NCI-H345 treated with DMSO at 0.1 percent for 48 hours (cell line): Measurements from ENCODE around the gene TNRC6C.

Experiments used
- DNase-seq: peaks from one replicate; lab custom pipeline; 2025; ENCODE audit not compliant: unreplicated experiment; lab: John Stamatoyannopoulos, UW

The TNRC6C gene

GRCh38 chr17:77957857-77958715 is at the start of gene TNRC6C:
TSS of gene TNRC6C (plus strand) at chr17:77958703. CDS start at chr17:78004207, 45,504 bp downstream.
- DNase-seq, result peak; percentile 99

- no peak for DNase-seq
Measured at GRCh38 chr17:77909236-77909635, 49.3 kb upstream of the TNRC6C start.

GRCh38 chr17:77909816-77910215 is 48.7 kb upstream of the TNRC6C start:
- DNase-seq, result no peak

GRCh38 chr17:77914385-77915254 is 43.9 kb upstream of the TNRC6C start:
- DNase-seq, result no peak

GRCh38 chr17:77915594-77916021 is 42.9 kb upstream of the TNRC6C start:
- DNase-seq, result no peak

- no peak for DNase-seq
Measured at GRCh38 chr17:77916264-77916663, 42.2 kb upstream of the TNRC6C start.

- no peak for DNase-seq
Measured at GRCh38 chr17:77916703-77917481, 41.6 kb upstream of the TNRC6C start.

GRCh38 chr17:77919276-77919675 is 39.2 kb upstream of the TNRC6C start:
- no peak for DNase-seq

GRCh38 chr17:77923135-77923534 is 35.4 kb upstream of the TNRC6C start:
- no peak for DNase-seq

GRCh38 chr17:77923776-77924513 is 34.6 kb upstream of the TNRC6C start:
- DNase-seq, result no peak

GRCh38 chr17:77924757-77925336 is 33.7 kb upstream of the TNRC6C start:
- DNase-seq, result peak; percentile 26

- DNase-seq, result no peak
Measured at GRCh38 chr17:77925831-77926543, 32.5 kb upstream of the TNRC6C start.

- DNase-seq, result no peak
Measured at GRCh38 chr17:77926981-77927380, 31.5 kb upstream of the TNRC6C start.

GRCh38 chr17:77927777-77928518 is 30.6 kb upstream of the TNRC6C start:
- no peak for DNase-seq

- no peak for DNase-seq
Measured at GRCh38 chr17:77928519-77929179, 29.9 kb upstream of the TNRC6C start.

GRCh38 chr17:77929180-77929564 is 29.3 kb upstream of the TNRC6C start:
- no peak for DNase-seq

- no peak for DNase-seq
Measured at GRCh38 chr17:77929871-77930436, 28.5 kb upstream of the TNRC6C start.
